Measurements from ENCODE around the gene OSBPL7. TPM values are rescaled to one million over a fixed set of nuclear protein-coding genes. Genes with fewer than 3 reads are reported as not detected.

OSBPL7 gene
- total and polyA plus RNA-seq, 4 donors, result 7.6 to 25.3 (median 11.0) TPM

DNA sequence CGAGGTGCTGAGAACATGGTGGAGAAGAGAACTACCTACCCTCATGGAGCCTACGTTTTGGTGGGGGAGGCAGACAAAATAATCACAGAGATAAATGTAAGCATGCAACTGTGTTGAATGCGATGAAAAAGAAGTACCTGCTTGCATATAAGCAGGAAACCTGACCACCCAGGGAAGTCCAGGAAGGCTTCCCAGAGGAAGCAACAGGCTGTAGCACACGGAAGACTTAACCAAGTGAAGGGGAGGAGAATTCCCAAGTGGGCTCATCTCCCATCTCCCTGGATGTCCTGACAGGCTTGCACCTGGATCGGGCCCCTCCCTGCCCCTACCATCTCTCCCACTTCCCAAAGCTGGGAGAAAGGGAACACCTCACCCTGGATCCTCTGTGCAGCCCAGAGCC is 17.5 kb upstream of the OSBPL7 start:
- no peaks in the 10 kb centered on the region for H3K27me3 ChIP-seq (ENCODE audit: control insufficient read depth in 3 of 3, insufficient read depth in 3 of 3, low read length in 2 of 3)
- H3K4me3 ChIP-seq, result no peak overlapping the region
- TF ChIP-seq, protein P1, sequence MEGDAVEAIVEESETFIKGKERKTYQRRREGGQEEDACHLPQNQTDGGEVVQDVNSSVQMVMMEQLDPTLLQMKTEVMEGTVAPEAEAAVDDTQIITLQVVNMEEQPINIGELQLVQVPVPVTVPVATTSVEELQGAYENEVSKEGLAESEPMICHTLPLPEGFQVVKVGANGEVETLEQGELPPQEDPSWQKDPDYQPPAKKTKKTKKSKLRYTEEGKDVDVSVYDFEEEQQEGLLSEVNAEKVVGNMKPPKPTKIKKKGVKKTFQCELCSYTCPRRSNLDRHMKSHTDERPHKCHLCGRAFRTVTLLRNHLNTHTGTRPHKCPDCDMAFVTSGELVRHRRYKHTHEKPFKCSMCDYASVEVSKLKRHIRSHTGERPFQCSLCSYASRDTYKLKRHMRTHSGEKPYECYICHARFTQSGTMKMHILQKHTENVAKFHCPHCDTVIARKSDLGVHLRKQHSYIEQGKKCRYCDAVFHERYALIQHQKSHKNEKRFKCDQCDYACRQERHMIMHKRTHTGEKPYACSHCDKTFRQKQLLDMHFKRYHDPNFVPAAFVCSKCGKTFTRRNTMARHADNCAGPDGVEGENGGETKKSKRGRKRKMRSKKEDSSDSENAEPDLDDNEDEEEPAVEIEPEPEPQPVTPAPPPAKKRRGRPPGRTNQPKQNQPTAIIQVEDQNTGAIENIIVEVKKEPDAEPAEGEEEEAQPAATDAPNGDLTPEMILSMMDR (IDR thresholded peaks at IDR 0.05; ENCODE audit: control extremely low read depth, extremely low read depth), result no peak
- peaks cover 0 to 21% (median 6%) of the 10 kb centered on the region in 4 donors for H3K36me3 ChIP-seq (ENCODE audit: control insufficient read depth in 4 of 4, insufficient read depth in 4 of 4, low read length in 4 of 4)
- 92% methylated on average over 5 of the region's 5 CpGs for WGBS, 2 donors
- H3K27ac ChIP-seq (ENCODE audit: low read depth in 1 of 2, low read length in 1 of 2), result no peak overlapping the region
- no peak overlapping the region for H3K9ac ChIP-seq (ENCODE audit: insufficient read depth in 1 of 2, low read length in 2 of 2)
- H3K4me1 ChIP-seq (ENCODE audit: control insufficient read depth in 5 of 5, insufficient read depth in 5 of 5, low read length in 5 of 5), result peaks cover 0 to 38% (median 6%) of the 10 kb centered on the region in 5 donors
- H3K9me3 ChIP-seq (ENCODE audit: control insufficient read depth in 4 of 4, insufficient read depth in 3 of 4, low read length in 3 of 4), result no peaks in the 10 kb centered on the region
- ATAC-seq (ENCODE audit: insufficient read depth, low FRiP score), result no peak
- DNase-seq, result no peak

DNA sequence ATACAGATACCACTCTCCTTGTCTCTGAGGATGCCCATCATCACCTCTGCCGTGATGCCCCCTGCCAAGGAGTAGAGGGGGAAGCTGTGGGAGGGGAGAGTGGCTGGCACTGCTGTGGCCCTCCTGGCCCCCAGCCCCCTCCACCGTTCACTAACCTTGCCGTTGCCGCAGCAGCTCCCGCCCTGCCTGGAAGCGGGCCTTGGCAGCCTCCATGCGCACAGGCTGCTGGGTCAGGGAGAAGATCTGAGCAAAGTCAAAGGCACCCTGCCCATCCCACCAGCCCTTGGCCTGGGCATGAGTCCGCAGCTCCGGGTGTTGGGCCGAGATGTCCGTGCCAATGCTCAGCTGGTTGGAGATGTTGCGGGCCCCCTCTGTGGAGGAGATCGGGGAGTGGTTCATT is 17.0 kb upstream of the OSBPL7 start:
- Histone ChIP-seq H3K4me3 (no peak overlapping the region), H3K27ac (ENCODE audit: low read depth in 1 of 2, low read length in 1 of 2) (no peak overlapping the region), H3K9ac (ENCODE audit: insufficient read depth in 1 of 2, low read length in 2 of 2) (no peak overlapping the region), H3K4me1 (ENCODE audit: control insufficient read depth in 5 of 5, insufficient read depth in 5 of 5, low read length in 5 of 5) (peaks cover 0 to 34% (median 6%) of the 10 kb centered on the region in 5 donors), H3K9me3 (ENCODE audit: control insufficient read depth in 4 of 4, insufficient read depth in 3 of 4, low read length in 3 of 4) (no peaks in the 10 kb centered on the region), H3K27me3 (ENCODE audit: control insufficient read depth in 3 of 3, insufficient read depth in 3 of 3, low read length in 2 of 3) (no peaks in the 10 kb centered on the region), H3K36me3 (ENCODE audit: control insufficient read depth in 4 of 4, insufficient read depth in 4 of 4, low read length in 4 of 4) (peaks cover 0 to 21% (median 6%) of the 10 kb centered on the region in 4 donors)
- DNase-seq (no peak), ATAC-seq (ENCODE audit: insufficient read depth, low FRiP score) (no peak)
- TF ChIP-seq, protein P1 (IDR thresholded peaks at IDR 0.05; ENCODE audit: control extremely low read depth, extremely low read depth), result no peak
- WGBS, 2 donors, result 94 to 98% methylated on average over 13 of the region's 13 CpGs

DNA sequence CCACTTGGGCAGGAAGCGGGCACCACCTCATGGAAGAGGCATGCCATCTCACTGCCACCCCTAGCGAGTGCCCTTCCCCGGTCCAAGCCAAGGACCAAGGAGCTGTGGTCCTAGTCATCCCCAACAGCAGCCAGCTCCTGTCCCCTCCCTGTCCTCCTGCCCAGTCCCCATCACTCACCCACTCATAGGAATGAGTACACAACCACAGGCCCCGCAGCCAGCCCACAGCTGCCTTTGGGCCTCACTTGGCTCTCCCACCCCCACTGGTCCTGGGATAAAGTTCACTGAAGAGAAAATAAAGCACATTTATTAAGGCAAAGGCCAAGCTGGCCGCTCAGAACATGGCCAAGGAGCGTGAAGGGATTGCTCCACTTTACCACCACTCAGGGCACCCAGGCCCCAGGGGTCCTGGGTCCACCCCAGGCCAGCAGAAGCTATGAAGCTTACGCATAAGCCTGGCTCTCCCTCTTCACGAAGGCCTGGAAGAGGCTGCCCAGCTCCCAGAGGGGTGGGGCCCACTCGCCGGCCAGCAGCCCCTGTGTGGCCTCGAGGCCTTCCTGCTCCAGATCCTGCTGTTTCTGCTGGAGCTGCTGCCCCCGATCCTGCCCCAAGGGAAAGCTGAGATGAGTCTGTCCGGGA is 15.9 kb upstream of the OSBPL7 start:
- Histone ChIP-seq H3K4me3 (no peak overlapping the region), H3K9ac (ENCODE audit: insufficient read depth in 1 of 2, low read length in 2 of 2) (no peak overlapping the region), H3K27ac (ENCODE audit: low read depth in 1 of 2, low read length in 1 of 2) (no peak overlapping the region), H3K27me3 (ENCODE audit: control insufficient read depth in 3 of 3, insufficient read depth in 3 of 3, low read length in 2 of 3) (no peaks in the 10 kb centered on the region), H3K36me3 (ENCODE audit: control insufficient read depth in 4 of 4, insufficient read depth in 4 of 4, low read length in 4 of 4) (peaks cover 0 to 21% (median 6%) of the 10 kb centered on the region in 4 donors), H3K9me3 (ENCODE audit: control insufficient read depth in 4 of 4, insufficient read depth in 3 of 4, low read length in 3 of 4) (no peaks in the 10 kb centered on the region), H3K4me1 (ENCODE audit: control insufficient read depth in 5 of 5, insufficient read depth in 5 of 5, low read length in 5 of 5) (peaks cover 0 to 25% (median 4%) of the 10 kb centered on the region in 5 donors)
- DNase-seq, result no peak
- TF ChIP-seq, protein P1 (IDR thresholded peaks at IDR 0.05; ENCODE audit: control extremely low read depth, extremely low read depth), result no peak
- 69 to 74% methylated on average over 13 of the region's 13 CpGs for WGBS, 2 donors
- no peak for ATAC-seq (ENCODE audit: insufficient read depth, low FRiP score)

DNA sequence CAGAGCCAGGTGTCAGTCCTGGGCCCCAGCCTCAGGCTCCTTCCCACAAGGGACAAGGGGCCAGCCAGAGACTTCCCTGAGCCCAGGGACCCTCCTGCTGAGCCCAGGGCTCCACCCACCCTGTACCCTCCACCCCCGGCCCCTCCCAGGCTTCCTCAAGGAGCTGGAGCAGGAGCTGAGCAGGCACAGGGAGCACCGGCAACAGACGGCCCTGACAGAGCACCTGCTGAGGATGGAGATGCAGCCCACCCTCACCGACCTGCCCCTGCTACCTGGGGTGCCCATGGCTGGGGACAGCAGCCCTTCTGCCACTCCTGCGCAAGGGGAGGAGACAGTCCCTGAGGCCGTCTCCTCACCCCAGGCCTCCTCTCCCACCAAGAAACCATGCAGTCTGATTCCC is 15.0 kb upstream of the OSBPL7 start:
- H3K4me3 ChIP-seq, result no peak overlapping the region
- H3K27me3 ChIP-seq (ENCODE audit: control insufficient read depth in 3 of 3, insufficient read depth in 3 of 3, low read length in 2 of 3), result no peaks in the 10 kb centered on the region
- H3K9ac ChIP-seq (ENCODE audit: insufficient read depth in 1 of 2, low read length in 2 of 2), result no peak overlapping the region
- TF ChIP-seq, protein P1 (IDR thresholded peaks at IDR 0.05; ENCODE audit: control extremely low read depth, extremely low read depth), result no peak
- DNase-seq (no peak), ATAC-seq (ENCODE audit: insufficient read depth, low FRiP score) (no peak)
- no peaks in the 10 kb centered on the region for H3K9me3 ChIP-seq (ENCODE audit: control insufficient read depth in 4 of 4, insufficient read depth in 3 of 4, low read length in 3 of 4)
- H3K36me3 ChIP-seq (ENCODE audit: control insufficient read depth in 4 of 4, insufficient read depth in 4 of 4, low read length in 4 of 4), result peaks cover 0 to 21% (median 6%) of the 10 kb centered on the region in 4 donors
- H3K27ac ChIP-seq (ENCODE audit: low read depth in 1 of 2, low read length in 1 of 2), result no peak overlapping the region
- H3K4me1 ChIP-seq (ENCODE audit: control insufficient read depth in 5 of 5, insufficient read depth in 5 of 5, low read length in 5 of 5), result peaks cover 0 to 25% (median 8%) of the 10 kb centered on the region in 5 donors
- WGBS, 2 donors, result 87% methylated on average over 5 to 6 of the region's 6 CpGs
